A549 (cell line): ENCODE results near the gene SCARB1. TPM values are rescaled to one million over a fixed set of nuclear protein-coding genes. Genes with fewer than 3 reads are reported as not detected.

Source experiments
- ATAC-seq, 2 experiments: fragments of 200-7000 bp in 1 of 2; fragments of >200 bp in 1 of 2; cut with Nextera tagmentation in 1 of 2; cut with Tn5 transposase in 1 of 2; 3 replicates each; pipeline versions ENCODE4 v1.8.0 to v1.9.1; 2018 to 2020; ENCODE audit warnings: mild to moderate bottlenecking in 1 of 2, moderate library complexity in 1 of 2
- CTCF ChIA-PET: fragments of 300-600 bp; sonication (Branson Sonifier 250); formaldehyde crosslinking; extraction: SDS; loops from one replicate; lab custom pipeline; 2021; ENCODE audit warnings: antibody characterized with exemption, inconsistent platforms; lab: Yijun Ruan, JAX
- POLR2A ChIA-PET: fragments of 350-600 bp; formaldehyde crosslinking; extraction: SDS; loops from one replicate; lab custom pipeline; 2021; ENCODE audit warnings: antibody characterized with exemption, inconsistent platforms; lab: Yijun Ruan, JAX
- DNase-seq, 2 experiments: peaks; one replicate each; pipeline versions ENCODE4 v3.0.0 to v3.0.0-alpha.2; 2011 to 2016; ENCODE audit warnings: low read depth in 1 of 2, low spot score in 1 of 2
- FAIRE-seq: peaks from 2 replicates; lab custom pipeline; 2011; peaks lifted over from hg19 to GRCh38; lab: Jason Lieb, UNC
- H3K27ac ChIP-seq, 2 experiments: fragments of >200 bp; sonication (Bioruptor Twin); formaldehyde crosslinking; 3 replicates each; pipeline ENCODE4 v1.5.1; 2016 to 2017
- H3K4me1 ChIP-seq: fragments of >200 bp; sonication (Bioruptor Twin); formaldehyde crosslinking; 3 replicates; pipeline ENCODE4 v1.6.1; 2016
- H3K4me2 ChIP-seq: fragments of >200 bp; sonication (Bioruptor Twin); formaldehyde crosslinking; 3 replicates; pipeline ENCODE4 v1.6.1; 2016
- H3K4me3 ChIP-seq: fragments of >200 bp; sonication (Bioruptor Twin); formaldehyde crosslinking; 3 replicates; pipeline ENCODE4 v1.5.1; 2016
- H3K9me3 ChIP-seq: fragments of >200 bp; sonication (Bioruptor Twin); formaldehyde crosslinking; 3 replicates; pipeline ENCODE4 v1.6.1; 2016
- CBX2 ChIP-seq: fragments of 200-600 bp; sonication (generic); IDR thresholded peaks from 2 replicates; pipeline ENCODE4 v1.6.1; 2016; ENCODE audit warnings: low read depth, mild to moderate bottlenecking, borderline replicate concordance
- CHD2 ChIP-seq: fragments of 150-350 bp; IDR thresholded peaks from 2 replicates; pipeline ENCODE4 v1.6.1; 2014; ENCODE audit warnings: low read length; ENCODE audit not compliant: partially characterized antibody
- EHMT2 ChIP-seq: fragments of 200-600 bp; sonication (generic); IDR thresholded peaks from 2 replicates; pipeline ENCODE4 v1.6.1; 2016; ENCODE audit warnings: antibody characterized with exemption, low read depth, mild to moderate bottlenecking, moderate library complexity
- FOSL2 ChIP-seq, 2 experiments: fragments of 450-650 bp in 1 of 2; fragments of >200 bp in 1 of 2; sonication (Bioruptor Twin) in 1 of 2; formaldehyde crosslinking; IDR thresholded peaks; 2 replicates each; pipeline versions ENCODE4 v1.5.0 to v1.6.1; 2016 to 2020; ENCODE audit warnings: mild to moderate bottlenecking in 1 of 2, moderate library complexity in 1 of 2
- FOXS1 ChIP-seq: fragments of 250-450 bp; sonication (Bioruptor Pico); IDR thresholded peaks from 2 replicates; pipeline ENCODE4 v1.5.0; 2020; ENCODE audit warnings: mild to moderate bottlenecking, moderate library complexity
- GATA3 ChIP-seq: IDR thresholded peaks from 2 replicates; pipeline ENCODE4 v1.6.1; 2012; ENCODE audit warnings: borderline replicate concordance
- HDAC2 ChIP-seq: fragments of 200-600 bp; sonication (generic); IDR thresholded peaks from 2 replicates; pipeline ENCODE4 v1.6.1; 2016
- HEYL ChIP-seq: fragments of 250-450 bp; sonication (Bioruptor Pico); IDR thresholded peaks from 2 replicates; pipeline ENCODE4 v1.8.0; 2021; ENCODE audit warnings: mild to moderate bottlenecking, moderate library complexity
- HOXB5 ChIP-seq: fragments of 250-450 bp; sonication (Bioruptor Pico); IDR thresholded peaks from 2 replicates; pipeline ENCODE4 v1.5.0; 2020; ENCODE audit warnings: mild to moderate bottlenecking, moderate library complexity
- KDM1A ChIP-seq: fragments of 200-600 bp; sonication (generic); IDR thresholded peaks from 2 replicates; pipeline ENCODE4 v1.6.1; 2016; ENCODE audit warnings: low read depth, mild to moderate bottlenecking
- MAFK ChIP-seq: fragments of 450-650 bp; IDR thresholded peaks from 2 replicates; pipeline ENCODE4 v1.6.1; 2014; ENCODE audit not compliant: partially characterized antibody
- NPAS2 ChIP-seq: fragments of 250-450 bp; sonication (Bioruptor Pico); IDR thresholded peaks from 2 replicates; pipeline ENCODE4 v1.8.0; 2022; ENCODE audit warnings: mild to moderate bottlenecking, moderate library complexity, borderline replicate concordance
- NR3C1 ChIP-seq: fragments of >200 bp; sonication (Bioruptor Twin); formaldehyde crosslinking; IDR thresholded peaks from 3 replicates; pipeline ENCODE4 v1.6.1; 2017
- POLR2AphosphoS2 ChIP-seq: conservative IDR thresholded peaks from 2 replicates; pipeline ENCODE4 v1.6.1; 2012; ENCODE audit warnings: low read length, improper control_type of control experiment, inconsistent platforms
- RAD21 ChIP-seq, 2 experiments: fragments of >200 bp in 1 of 2; sonication (Bioruptor Twin) in 1 of 2; formaldehyde crosslinking in 1 of 2; IDR thresholded peaks in 1 of 2; conservative IDR thresholded peaks in 1 of 2; 2 replicates in 1 of 2; 3 replicates in 1 of 2; pipeline ENCODE4 v1.6.1; 2012 to 2018; ENCODE audit warnings: inconsistent platforms in 1 of 2
- RFX5 ChIP-seq: fragments of 450-650 bp; IDR thresholded peaks from 2 replicates; pipeline ENCODE4 v1.7.1; 2014; ENCODE audit warnings: antibody characterized with exemption, mild to moderate bottlenecking, moderate library complexity
- SMC3 ChIP-seq: fragments of >200 bp; sonication (Bioruptor Twin); formaldehyde crosslinking; IDR thresholded peaks from 3 replicates; pipeline ENCODE4 v1.6.1; 2018; ENCODE audit warnings: inconsistent platforms
- TP53 ChIP-seq: fragments of 250-450 bp; sonication (Bioruptor Pico); IDR thresholded peaks from 2 replicates; pipeline ENCODE4 v1.5.0; 2021; ENCODE audit warnings: mild to moderate bottlenecking, moderate library complexity
- ZC3H11A ChIP-seq: fragments of 450-650 bp; IDR thresholded peaks from 2 replicates; pipeline ENCODE4 v1.6.1; 2014; ENCODE audit warnings: antibody characterized with exemption, mild to moderate bottlenecking
- ZFP36 ChIP-seq: fragments of 450-650 bp; IDR thresholded peaks from 2 replicates; pipeline ENCODE4 v1.6.1; 2014; ENCODE audit warnings: borderline replicate concordance; ENCODE audit not compliant: partially characterized antibody
- WGBS: methylation state at CpG from one replicate; pipeline ENCODE4 v1.1.6; 2017; ENCODE audit errors: missing lambda C conversion rate; 5-methylcytosine and 5-hydroxymethylcytosine counted together
- polyA plus RNA-seq, 4 experiments: library from polyadenylated mRNA; depleted of rRNA in 3 of 4; stranded (reverse); fragments of >200 nt; fragmentation: RNase III in 1 of 4; extraction: RNeasy Plus Mini Kit Qiagen cat#74134 plus additional on column Dnase treatment in 1 of 4; gene quantifications; 2 replicates in 3 of 4; 3 replicates in 1 of 4; pipeline ENCODE4 v1.2.3, GENCODE V29; 2011 to 2017

SCARB1 gene
- polyA plus RNA-seq, 2 of the 4 experiments (the other 2 are of a cell fraction): 81.1 to 154 TPM

DNA sequence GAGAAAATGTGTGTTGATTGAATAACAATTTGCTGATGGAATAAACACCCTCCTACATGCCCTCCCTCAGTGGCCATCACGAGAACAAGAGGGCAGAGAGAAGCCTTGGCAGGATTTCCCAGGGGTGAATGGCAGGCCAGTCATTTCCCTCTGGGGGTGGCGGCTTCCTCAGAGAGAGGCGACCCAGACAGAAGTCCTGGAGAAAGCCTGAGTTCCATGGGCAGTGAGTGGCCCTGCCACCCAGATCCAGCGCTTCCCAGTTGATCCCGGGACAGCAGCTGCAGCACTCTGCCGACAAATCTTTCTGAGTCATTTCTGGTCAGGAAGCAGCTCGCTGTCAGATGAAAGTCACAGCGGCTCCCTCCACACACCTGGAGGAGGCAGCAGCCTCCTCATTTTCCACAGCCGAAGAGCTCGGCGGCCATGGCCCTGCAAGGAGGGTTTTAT lies 123.0 kb downstream of the SCARB1 start:
- no peak overlapping the region for H3K4me2 ChIP-seq
- no peak overlapping the region for H3K4me3 ChIP-seq
- FAIRE-seq: no peak

DNA sequence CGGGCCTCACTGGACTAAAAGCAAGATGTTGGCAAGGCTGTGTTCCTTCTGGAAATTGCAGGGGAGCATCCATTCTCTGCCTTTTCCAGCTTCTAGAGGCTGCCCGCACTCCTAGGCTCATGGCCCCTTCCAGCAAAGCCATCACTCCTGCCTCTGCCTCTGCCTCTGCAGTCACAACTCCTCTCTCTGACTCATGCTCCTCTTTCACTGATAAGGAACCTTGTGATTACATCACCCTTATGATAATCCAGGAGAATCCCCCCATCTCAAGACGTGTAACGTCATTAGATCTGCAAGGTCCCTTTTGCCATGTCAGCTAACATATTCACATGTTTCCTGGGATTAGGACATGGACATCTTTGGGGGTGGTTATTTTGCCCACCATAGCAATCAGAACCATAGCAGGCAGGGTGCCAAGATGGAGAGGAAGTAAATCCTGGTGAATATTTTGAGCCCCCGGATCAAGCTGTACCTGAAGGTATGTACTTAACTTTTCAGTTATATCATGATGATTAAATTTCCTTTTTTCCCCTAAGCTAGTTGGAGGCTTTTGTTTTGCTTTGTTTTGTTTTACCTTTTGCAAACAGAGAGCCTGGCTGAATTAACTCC lies 123.6 kb downstream of the SCARB1 start:
- CTCF ChIA-PET: interaction anchor here (0.9 to 1.7 kb wide), 6 partner anchors 9 to 55 kb away, joined by 3 to 4 read pairs (median 4); no protein-coding TSS in a partner anchor
- peak in 1 of 2 experiments; percentile 48 for DNase-seq
- H3K27ac ChIP-seq: peak overlapping the region; percentile 31 to 66; a peak in 4 of 6 replicates

More for the DNA sequence above, 123.0 kb downstream of the SCARB1 start:
- 60% methylated on average over 11 of the region's 11 CpGs for WGBS
- DNase-seq (peak in 1 of 2 experiments; percentile 55), ATAC-seq (peak in 1 of 2 experiments; percentile 2; a peak in 2 of 6 replicates)
- peak overlapping the region; percentile 31 to 66 for H3K27ac ChIP-seq
- H3K4me1 ChIP-seq: peaks cover 34% of the 10 kb centered on the region
- peaks cover 8% of the 10 kb centered on the region for H3K9me3 ChIP-seq
- CTCF ChIA-PET: interaction anchor here (0.9 to 1.7 kb wide), 9 partner anchors 8 to 55 kb away, joined by 3 to 4 read pairs (median 4); no protein-coding TSS in a partner anchor
- TF ChIP-seq CHD2: no peak
- 0 out of 3 replicates have a peak, but pooled peaks have one; percentile 5 for TF ChIP-seq SMC3
- no peak for TF ChIP-seq EHMT2
- 0 out of 5 replicates have a peak, but pooled peaks of 1 of the 2 experiments have one; percentile 17 for TF ChIP-seq RAD21 (conservative IDR thresholded peaks at IDR 0.05 in 1 of 2, IDR thresholded peaks at IDR 0.05 in 1 of 2)
- TF ChIP-seq, all 56 proteins: peak for 2
- POLR2A ChIA-PET: no interaction called here

DNA sequence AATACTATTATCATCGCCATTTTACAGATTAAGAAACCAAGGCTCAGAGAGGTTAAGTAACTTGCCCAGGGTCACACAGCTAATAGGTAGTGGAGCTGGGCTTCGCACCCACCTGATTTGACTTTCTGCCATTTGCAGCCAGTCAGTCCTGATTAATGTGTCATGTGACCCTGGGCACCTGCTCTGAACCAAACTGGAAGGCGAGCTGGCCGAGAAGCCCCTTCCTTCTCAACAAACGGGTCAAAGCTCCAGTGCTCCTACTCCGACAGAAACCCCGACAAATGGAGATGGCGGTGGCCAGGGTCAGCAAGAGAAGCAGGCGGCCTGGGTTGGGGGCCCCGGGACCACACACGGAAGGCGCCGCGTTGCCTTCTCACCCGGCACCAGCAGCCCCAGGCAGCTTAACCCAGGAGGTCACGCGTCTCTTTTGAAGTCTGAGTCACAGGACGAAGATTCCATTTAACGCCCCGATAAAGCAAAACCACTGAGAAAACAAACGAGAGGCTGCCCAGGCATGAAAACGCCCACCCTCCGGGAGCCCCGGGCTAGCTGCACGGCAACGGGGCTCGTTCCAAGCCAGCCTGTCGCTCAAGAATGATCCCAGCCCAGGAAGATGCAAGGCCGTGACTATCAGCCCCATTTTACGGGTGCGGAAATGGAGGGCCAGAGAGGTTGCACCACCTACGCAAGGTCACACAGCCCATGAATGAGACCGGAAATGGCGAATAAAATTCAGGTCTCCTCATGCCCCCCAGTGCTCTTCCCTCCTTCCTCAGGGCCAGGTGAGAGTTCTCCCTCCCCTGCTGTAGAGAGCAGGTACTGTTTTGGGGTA lies 124.8 kb downstream of the SCARB1 start:
- Histone ChIP-seq H3K9me3 (peaks cover 8% of the 10 kb centered on the region), H3K4me1 (peaks cover 29% of the 10 kb centered on the region), H3K27ac (peak overlapping the region in 1 of 2 experiments; percentile 66; a peak in 2 of 6 replicates)
- CTCF ChIA-PET: interaction anchor here (1.1 to 1.7 kb wide), 2 partner anchors 25 to 340 kb away, joined by 3 to 6 read pairs; no protein-coding TSS in a partner anchor
- no peak for DNase-seq
- TF ChIP-seq HDAC2 (no peak; the same call in 1 of the 2 replicates), GATA3 (no peak), CBX2 (no peak), KDM1A (peak; percentile 79), HOXB5 (CRISPR knock-in tag) (no peak), NPAS2 (CRISPR knock-in tag) (no peak), HEYL (CRISPR knock-in tag) (no peak), RFX5 (no peak), NR3C1 (no peak), TP53 (CRISPR knock-in tag) (no peak), FOXS1 (no peak), ZFP36 (peak; percentile 60)
- TF ChIP-seq, all 56 proteins: peak for 2
- FAIRE-seq (no peak), ATAC-seq (no peak)
- POLR2A ChIA-PET: no interaction called here
- WGBS: 91% methylated on average over 33 of the region's 34 CpGs
- no peak overlapping the region for H3K4me3 ChIP-seq
- no peak overlapping the region for H3K4me2 ChIP-seq

More for the DNA sequence above, 123.6 kb downstream of the SCARB1 start:
- H3K4me3 ChIP-seq: no peak overlapping the region
- WGBS: 85% methylated on average over 5 of the region's 5 CpGs
- peak; percentile 52 for TF ChIP-seq MAFK
- TF ChIP-seq ZC3H11A: no peak
- no peak for TF ChIP-seq HOXB5 (CRISPR knock-in tag)
- TF ChIP-seq KDM1A: no peak
- no peak for TF ChIP-seq POLR2AphosphoS2
- TF ChIP-seq FOSL2 (IDR thresholded peaks at IDR 0.05): no peak
- TF ChIP-seq FOSL2 (CRISPR knock-in tag; IDR thresholded peaks at IDR 0.05): peak; percentile 62
- TF ChIP-seq, all 56 proteins: peak for 2
- Histone ChIP-seq H3K4me1 (peaks cover 27% of the 10 kb centered on the region), H3K9me3 (peaks cover 8% of the 10 kb centered on the region), H3K4me2 (no peak overlapping the region)
- ATAC-seq: peak in 1 of 2 experiments; percentile 23; a peak in 2 of 6 replicates
- POLR2A ChIA-PET: no interaction called here
- FAIRE-seq: no peak
